GM12873 (cell line): ENCODE data around the gene RRAGD.

Experiments
- TF ChIP-seq, protein P1 (sequence below): IDR thresholded peaks from 2 replicates; pipeline ENCODE4 v1.5.1; 2012; ENCODE audit warnings: low read depth, mild to moderate bottlenecking, moderate library complexity, low read length, control low read depth; ENCODE audit not compliant: insufficient read depth; ENCODE audit errors: missing control alignments

Gene RRAGD

DNA sequence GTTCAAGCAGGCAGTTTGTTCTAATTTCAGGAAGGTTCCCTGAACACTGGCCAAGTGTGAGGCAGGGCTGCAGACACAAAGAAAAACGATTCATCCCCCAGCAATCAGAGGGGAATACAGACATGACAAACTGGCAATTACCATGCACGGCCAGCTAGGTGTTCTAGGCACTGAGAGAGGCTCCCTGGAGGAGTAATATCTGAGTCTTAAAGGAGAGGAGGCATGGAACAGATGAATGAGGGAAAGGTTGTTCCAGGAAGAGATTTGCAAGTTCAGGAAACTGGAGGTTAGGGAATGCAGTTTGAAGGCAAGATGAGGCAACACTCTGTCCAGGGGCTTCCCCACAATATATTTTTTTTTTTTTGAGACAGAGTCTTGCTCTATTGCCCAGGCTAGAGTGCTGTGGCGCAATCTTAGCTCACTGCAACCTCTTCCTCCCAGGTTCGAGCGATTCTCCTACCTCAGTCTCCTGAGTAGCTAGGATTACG, 11.1 kb downstream of the RRAGD start:
- TF ChIP-seq, protein P1, sequence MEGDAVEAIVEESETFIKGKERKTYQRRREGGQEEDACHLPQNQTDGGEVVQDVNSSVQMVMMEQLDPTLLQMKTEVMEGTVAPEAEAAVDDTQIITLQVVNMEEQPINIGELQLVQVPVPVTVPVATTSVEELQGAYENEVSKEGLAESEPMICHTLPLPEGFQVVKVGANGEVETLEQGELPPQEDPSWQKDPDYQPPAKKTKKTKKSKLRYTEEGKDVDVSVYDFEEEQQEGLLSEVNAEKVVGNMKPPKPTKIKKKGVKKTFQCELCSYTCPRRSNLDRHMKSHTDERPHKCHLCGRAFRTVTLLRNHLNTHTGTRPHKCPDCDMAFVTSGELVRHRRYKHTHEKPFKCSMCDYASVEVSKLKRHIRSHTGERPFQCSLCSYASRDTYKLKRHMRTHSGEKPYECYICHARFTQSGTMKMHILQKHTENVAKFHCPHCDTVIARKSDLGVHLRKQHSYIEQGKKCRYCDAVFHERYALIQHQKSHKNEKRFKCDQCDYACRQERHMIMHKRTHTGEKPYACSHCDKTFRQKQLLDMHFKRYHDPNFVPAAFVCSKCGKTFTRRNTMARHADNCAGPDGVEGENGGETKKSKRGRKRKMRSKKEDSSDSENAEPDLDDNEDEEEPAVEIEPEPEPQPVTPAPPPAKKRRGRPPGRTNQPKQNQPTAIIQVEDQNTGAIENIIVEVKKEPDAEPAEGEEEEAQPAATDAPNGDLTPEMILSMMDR: no peak

GRCh38 chr6:89400050-89400449, 12.0 kb downstream of the RRAGD start:
- TF ChIP-seq, protein P1: no peak

GRCh38 chr6:89398762-89399525, 13.1 kb downstream of the RRAGD start:
- TF ChIP-seq, protein P1: no peak

- TF ChIP-seq, protein P1: no peak
Observed at GRCh38 chr6:89393659-89394058, 18.4 kb downstream of the RRAGD start.

GRCh38 chr6:89392823-89393222, 19.2 kb downstream of the RRAGD start:
- TF ChIP-seq, protein P1: no peak

GRCh38 chr6:89388846-89389245, 23.2 kb downstream of the RRAGD start:
- TF ChIP-seq, protein P1: no peak

GRCh38 chr6:89387516-89388201, 24.4 kb downstream of the RRAGD start:
- TF ChIP-seq, protein P1: no peak
